SIG-M5 treated with dmso at 0.1 percent for 504 hours (cell line): ENCODE measurements around the gene SPTLC2.
"Not testable (repeated sequence)": the region's sequence is repeated elsewhere in the genome, so short reads cannot be mapped to it uniquely, and the experiment has no call there.

Source experiments
- DNase-seq: peaks from one replicate; lab custom pipeline; 2025; ENCODE audit not compliant: unreplicated experiment; lab: John Stamatoyannopoulos, UW

The SPTLC2 gene

GRCh38 chr14:77554816-77555599 lies 61.4 kb downstream of the SPTLC2 start:
- DNase-seq, result no peak

- peak; percentile 33 for DNase-seq
These were observed 62.2 kb downstream of the SPTLC2 start for GRCh38 chr14:77554207-77554606.

GRCh38 chr14:77549451-77549850 lies 67.0 kb downstream of the SPTLC2 start:
- DNase-seq, result no peak

- DNase-seq, result no peak
These were observed 68.8 kb downstream of the SPTLC2 start for GRCh38 chr14:77547512-77548180.

GRCh38 chr14:77545171-77545570 lies 71.3 kb downstream of the SPTLC2 start:
- not testable (repeated sequence) for DNase-seq

GRCh38 chr14:77544571-77544970 lies 71.9 kb downstream of the SPTLC2 start:
- no peak for DNase-seq

- no peak for DNase-seq
These were observed 72.7 kb downstream of the SPTLC2 start for GRCh38 chr14:77543637-77544334.

- no peak for DNase-seq
These were observed 73.2 kb downstream of the SPTLC2 start for GRCh38 chr14:77543240-77543551.

- no peak for DNase-seq
These were observed 73.8 kb downstream of the SPTLC2 start for GRCh38 chr14:77542421-77543239.

GRCh38 chr14:77541905-77542304 lies 74.5 kb downstream of the SPTLC2 start:
- peak; percentile 20 for DNase-seq

- not testable (repeated sequence) for DNase-seq
These were observed 79.5 kb downstream of the SPTLC2 start for GRCh38 chr14:77536951-77537350.

- no peak for DNase-seq
These were observed 85.4 kb downstream of the SPTLC2 start for GRCh38 chr14:77531071-77531470.

GRCh38 chr14:77529963-77530362 lies 86.5 kb downstream of the SPTLC2 start:
- no peak for DNase-seq

GRCh38 chr14:77529213-77529612 lies 87.2 kb downstream of the SPTLC2 start:
- DNase-seq, result no peak

GRCh38 chr14:77528701-77529100 lies 87.7 kb downstream of the SPTLC2 start:
- not testable (repeated sequence) for DNase-seq

GRCh38 chr14:77526266-77526665 lies 90.2 kb downstream of the SPTLC2 start:
- no peak for DNase-seq

GRCh38 chr14:77524536-77524935 lies 91.9 kb downstream of the SPTLC2 start:
- no peak for DNase-seq

GRCh38 chr14:77523109-77523508 lies 93.3 kb downstream of the SPTLC2 start:
- no peak for DNase-seq

GRCh38 chr14:77520555-77520954 lies 95.9 kb downstream of the SPTLC2 start:
- no peak for DNase-seq

- no peak for DNase-seq
These were observed 100.3 kb downstream of the SPTLC2 start for GRCh38 chr14:77516126-77516525.

GRCh38 chr14:77511486-77512162 lies 104.8 kb downstream of the SPTLC2 start:
- no peak for DNase-seq
